GM12878 (cell line): ENCODE results near the gene LEMD1. TPM values are rescaled to one million over a fixed set of nuclear protein-coding genes. Genes with fewer than 3 reads are reported as not detected.

Experiments
- ATAC-seq: fragments of 200-7000 bp; cut with Tn5 transposase; 3 replicates; pipeline ENCODE4 v1.9.1; 2020; ENCODE audit warnings: mild to moderate bottlenecking, moderate library complexity
- BruUV-seq: library from RNA; stranded (reverse); fragments of 400-500 nt; replicated peaks from 2 replicates; lab custom pipeline; 2021; lab: Mats Ljungman, UMichigan
- CTCF ChIA-PET: fragments of 300-600 bp; sonication (Branson Sonifier 250); formaldehyde crosslinking; extraction: SDS; loops from one replicate; lab custom pipeline; 2021; ENCODE audit warnings: inconsistent platforms; lab: Yijun Ruan, JAX
- POLR2A ChIA-PET: fragments of 350-600 bp; formaldehyde crosslinking; extraction: SDS; loops from one replicate; lab custom pipeline; 2021; ENCODE audit warnings: inconsistent platforms; lab: Charles Lee
- RAD21 ChIA-PET: fragments of 300-600 bp; sonication (Branson Sonifier 250); formaldehyde crosslinking; loops from one replicate; lab custom pipeline; 2023; ENCODE audit warnings: antibody characterized with exemption; ENCODE audit not compliant: unreplicated experiment; lab: Charles Lee
- SMC1A ChIA-PET: fragments of 300-600 bp; sonication (Branson Sonifier 250); formaldehyde crosslinking; loops from one replicate; lab custom pipeline; 2023; ENCODE audit not compliant: unreplicated experiment, uncharacterized antibody; lab: Charles Lee
- DNase-seq: peaks from one replicate; pipeline ENCODE4 v3.0.0-alpha.2; 2011; ENCODE audit warnings: low read depth, low spot score
- FAIRE-seq: peaks from 3 replicates; lab custom pipeline; 2011; peaks lifted over from hg19 to GRCh38; lab: Jason Lieb, UNC
- H2AFZ ChIP-seq: 2 replicates; pipeline ENCODE4 v1.6.0; 2011; ENCODE audit warnings: low read depth, low read length, control low read depth; ENCODE audit not compliant: control insufficient read depth
- H3K27ac ChIP-seq: 2 replicates; pipeline ENCODE4 v1.5.1; 2011; ENCODE audit warnings: control low read depth; ENCODE audit not compliant: control insufficient read depth, insufficient read depth
- H3K27me3 ChIP-seq, 2 experiments: replicated peaks in 1 of 2; 2 replicates each; pipeline versions ENCODE4 v1.6.0 to v1.6.1; 2011; ENCODE audit warnings: low read length in 1 of 2; ENCODE audit not compliant: control insufficient read depth in 2 of 2, insufficient read depth in 2 of 2
- H3K36me3 ChIP-seq, 2 experiments: 2 replicates each; pipeline ENCODE4 v1.5.1; 2011; ENCODE audit warnings: low read length in 1 of 2; ENCODE audit not compliant: control insufficient read depth in 2 of 2, insufficient read depth in 2 of 2
- H3K4me1 ChIP-seq: 2 replicates; pipeline ENCODE4 v1.6.1; 2011; ENCODE audit warnings: mild to moderate bottlenecking, low read length, moderate library complexity, mixed read lengths; ENCODE audit not compliant: control insufficient read depth, insufficient read depth
- H3K4me2 ChIP-seq: 2 replicates; pipeline ENCODE4 v1.6.0; 2011; ENCODE audit warnings: control low read depth; ENCODE audit not compliant: control insufficient read depth, insufficient read depth
- H3K4me3 ChIP-seq: fragments of 200-600 bp; sonication (generic); 2 replicates; pipeline ENCODE4 v1.5.1; 2016
- H3K79me2 ChIP-seq: 2 replicates; pipeline ENCODE4 v1.6.0; 2011; ENCODE audit warnings: low read length; ENCODE audit not compliant: control insufficient read depth, insufficient read depth
- H3K9ac ChIP-seq: 2 replicates; pipeline ENCODE4 v1.8.0; 2011; ENCODE audit warnings: low read length, control low read depth, mixed read lengths; ENCODE audit not compliant: control insufficient read depth, insufficient read depth
- H3K9me3 ChIP-seq: replicated peaks from 3 replicates; pipeline ENCODE4 v1.5.1; 2011; ENCODE audit warnings: mild to moderate bottlenecking, low read length; ENCODE audit not compliant: control insufficient read depth, insufficient read depth
- H4K20me1 ChIP-seq: 2 replicates; pipeline ENCODE4 v1.6.0; 2011; ENCODE audit not compliant: control insufficient read depth, insufficient read depth
- CHD1 ChIP-seq: IDR thresholded peaks from 2 replicates; pipeline ENCODE4 v1.6.1; 2012; ENCODE audit warnings: low read depth, low read length, improper control_type of control experiment
- CREB1 ChIP-seq: IDR thresholded peaks from 2 replicates; pipeline ENCODE4 v1.6.1; 2012; ENCODE audit warnings: low read depth, mild to moderate bottlenecking, inconsistent platforms
- IKZF2 ChIP-seq, 2 experiments: fragments of 450-650 bp; IDR thresholded peaks; 2 replicates each; pipeline ENCODE4 v1.6.1; 2017; ENCODE audit warnings: mild to moderate bottlenecking in 2 of 2, moderate library complexity in 2 of 2
- KLF5 ChIP-seq: fragments of 450-650 bp; IDR thresholded peaks from 2 replicates; pipeline ENCODE4 v1.6.1; 2014; ENCODE audit warnings: mild to moderate bottlenecking; ENCODE audit not compliant: partially characterized antibody
- NFIC ChIP-seq: IDR thresholded peaks from 2 replicates; pipeline ENCODE4 v1.6.1; 2012; ENCODE audit warnings: low read depth, mild to moderate bottlenecking, inconsistent platforms, low read length, moderate library complexity
- NRF1 ChIP-seq: conservative IDR thresholded peaks from 2 replicates; pipeline ENCODE4 v1.6.1; 2011; ENCODE audit warnings: mild to moderate bottlenecking, low read depth, low read length, improper control_type of control experiment
- SMC3 ChIP-seq: IDR thresholded peaks from 2 replicates; pipeline ENCODE4 v1.6.1; 2011; ENCODE audit warnings: low read length, improper control_type of control experiment, borderline replicate concordance
- SPI1 ChIP-seq: IDR thresholded peaks from 2 replicates; pipeline ENCODE4 v1.6.1; 2011; ENCODE audit warnings: low read depth, mild to moderate bottlenecking, low read length, moderate library complexity, borderline replicate concordance; ENCODE audit not compliant: insufficient read depth
- TAF1 ChIP-seq: IDR thresholded peaks from 2 replicates; pipeline ENCODE4 v1.6.1; 2011; ENCODE audit warnings: mild to moderate bottlenecking, low read depth, low read length, borderline replicate concordance
- YBX1 ChIP-seq: fragments of 450-650 bp; IDR thresholded peaks from 2 replicates; pipeline ENCODE4 v1.6.1; 2016; ENCODE audit warnings: antibody characterized with exemption
- ZZZ3 ChIP-seq: IDR thresholded peaks from 2 replicates; pipeline ENCODE4 v1.6.1; 2011; ENCODE audit warnings: low read depth; ENCODE audit not compliant: control insufficient read depth, insufficient read length
- WGBS: methylation state at CpG from one replicate; pipeline ENCODE4 v1.1.6; 2016; ENCODE audit warnings: low lambda C conversion rate; ENCODE audit not compliant: insufficient replicate concordance, insufficient coverage; ENCODE audit errors: missing lambda C conversion rate; 5-methylcytosine and 5-hydroxymethylcytosine counted together
- in situ Hi-C: fragments of 300-500 bp; cut with MboI; formaldehyde crosslinking; loops from 9 replicates; pipeline ENCODE4 v1.14.3; 2018; ENCODE audit warnings: mixed read lengths
- intact Hi-C: fragments of 100-400 bp; cut with micrococcal nuclease; formaldehyde crosslinking; loops from one replicate; pipeline ENCODE4 v1.14.2; 2022; ENCODE audit not compliant: unreplicated experiment
- polyA plus RNA-seq, 11 experiments: library from polyadenylated mRNA; depleted of rRNA in 4 of 11; unstranded in 6 of 11; stranded (reverse) in 5 of 11; fragments of >200 nt; fragmentation: Nextera tagmentation in 4 of 11; fragmentation: Illumina TruSeq in 1 of 11; extraction: Ambion mirVana in 4 of 11; extraction: Trizol in 1 of 11; gene quantifications; 1 replicate in 1 of 11; 2 replicates in 10 of 11; pipeline versions ENCODE4 v1.2.1 to v1.2.3, GENCODE V29; 2011 to 2016; ENCODE audit warnings: inconsistent platforms in 2 of 11, missing spikeins in 2 of 11, low read depth in 1 of 11
- total RNA-seq, 4 experiments: library from RNA; depleted of rRNA in 3 of 4; stranded (reverse); fragments of >200 nt in 3 of 4; fragmentation: Illumina TruSeq in 1 of 4; extraction: Trizol in 1 of 4; gene quantifications; 2 replicates each; pipeline versions ENCODE4 v1.2.1 to v1.2.3, GENCODE V29; 2013 to 2021

Gene LEMD1
- total and polyA plus RNA-seq, 10 of the 15 experiments (the other 5 are each of a cell fraction or from before 2014, with no cell fraction given), result 0.19 to 1.2 (median 0.26) TPM; not detected in 7

DNA sequence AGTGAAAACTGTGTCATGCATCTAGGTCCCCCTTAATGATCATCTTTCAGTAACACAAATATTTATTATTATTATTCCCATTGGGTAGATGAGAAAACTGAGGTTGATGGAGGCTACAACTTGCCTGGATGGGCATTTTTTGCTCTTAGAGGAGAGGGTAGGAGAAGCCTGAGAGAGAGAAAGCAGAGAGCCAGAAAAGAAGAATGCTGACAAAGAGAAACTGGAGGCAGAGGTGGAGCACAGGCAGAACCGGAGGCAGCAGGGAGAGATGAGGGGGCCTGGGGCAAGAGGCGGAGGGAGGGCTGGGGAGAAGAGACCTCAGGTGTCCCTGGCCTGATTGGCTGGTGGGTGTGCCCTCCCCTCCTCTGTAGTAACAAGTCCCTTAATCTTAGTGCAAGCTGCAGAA, 29.9 kb upstream of the LEMD1 start (continued):
- TF ChIP-seq SPI1 (no peak), CHD1 (no peak)

DNA sequence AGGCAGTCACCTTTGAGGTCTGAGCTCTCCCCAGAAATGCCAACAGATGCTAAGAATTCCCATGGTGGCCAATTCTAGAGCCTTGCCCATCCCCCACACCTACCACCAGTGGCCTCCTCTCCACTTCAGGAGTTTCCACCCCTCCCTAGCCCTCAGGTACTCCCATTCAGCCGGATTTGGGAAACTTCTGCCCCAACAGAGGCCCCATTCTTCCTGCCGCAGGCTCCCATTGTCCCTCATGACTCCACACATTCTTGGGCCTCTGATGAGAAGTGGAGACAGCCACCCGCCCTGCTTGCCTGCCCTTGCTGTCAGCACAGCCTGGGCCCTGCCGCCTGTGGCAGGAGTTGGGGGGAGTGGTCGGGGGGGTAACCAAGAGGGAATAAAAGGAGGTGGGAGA, 29.3 kb upstream of the LEMD1 start:
- H3K27me3 ChIP-seq, result peaks cover 9 to 14% of the 10 kb centered on the region in 2 experiments; a peak in 3 of 4 replicates
- POLR2A ChIA-PET, result no interaction called here
- no peak for DNase-seq

DNA sequence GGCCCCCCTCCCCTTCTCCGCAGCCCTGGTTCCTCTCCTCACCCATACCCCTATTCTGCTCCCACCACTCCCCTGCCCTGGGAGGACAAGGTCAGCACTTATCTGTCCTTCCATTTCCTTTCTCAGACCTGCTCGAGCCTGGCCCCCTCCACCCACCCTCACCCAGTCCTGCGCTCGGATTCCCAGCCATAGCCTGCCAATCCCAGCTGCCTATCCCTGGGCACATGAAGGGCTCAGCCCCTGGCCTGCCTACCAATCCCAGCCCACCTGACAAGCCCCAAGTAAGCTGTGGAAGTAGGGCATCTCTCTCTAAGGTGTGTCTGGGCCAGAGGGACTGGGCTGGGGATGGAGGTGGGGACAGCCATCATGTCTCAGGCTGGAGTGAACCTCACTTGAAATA, 28.6 kb upstream of the LEMD1 start:
- no peaks in the 10 kb centered on the region; the same call in 1 of the 2 replicates for H4K20me1 ChIP-seq
- H3K79me2 ChIP-seq, result no peaks in the 10 kb centered on the region
- no TSS peak for BruUV-seq
- 15% methylated on average over 3 of the region's 4 CpGs for WGBS
- H2AFZ ChIP-seq, result no peak overlapping the region
- intact Hi-C loops, result no loop called here
- FAIRE-seq (no peak), DNase-seq (no peak), ATAC-seq (no peak)
- in situ Hi-C loops, result no loop called here
- no peak overlapping the region for H3K9ac ChIP-seq
- H3K27ac ChIP-seq, result no peak overlapping the region
- H3K4me2 ChIP-seq, result no peak overlapping the region
- H3K27me3 ChIP-seq, result peaks cover 7 to 10% of the 10 kb centered on the region in 2 experiments; a peak in 3 of 4 replicates
- no peaks in the 10 kb centered on the region for H3K36me3 ChIP-seq
- peaks cover 5% of the 10 kb centered on the region; the same call in 1 of the 2 replicates for H3K4me1 ChIP-seq
- no peaks in the 10 kb centered on the region for H3K9me3 ChIP-seq
- no peak overlapping the region for H3K4me3 ChIP-seq
- ChIA-PET POLR2A (interaction anchor here (1.7 kb wide), 1 partner anchor 10 kb away, joined by 10 read pairs; no protein-coding TSS in a partner anchor), RAD21 (interaction anchor here (1.0 to 5.0 kb wide), 5 partner anchors 9 to 54 kb away, joined by 3 to 36 read pairs (median 9); no protein-coding TSS in a partner anchor), SMC1A (interaction anchor here (0.9 to 1.9 kb wide), 4 partner anchors 24 to 74 kb away, joined by 3 to 6 read pairs (median 3); no protein-coding TSS in a partner anchor), CTCF (interaction anchor here (0.6 to 3.9 kb wide), 10 partner anchors 9 to 177 kb away, joined by 3 to 18 read pairs (median 5); no protein-coding TSS in a partner anchor)
- no peak for TF ChIP-seq YBX1
- TF ChIP-seq NRF1, result no peak
- TF ChIP-seq KLF5, result no peak
- TF ChIP-seq TAF1, result no peak
- TF ChIP-seq ZZZ3, result no peak

More for the DNA sequence above, 29.3 kb upstream of the LEMD1 start:
- Histone ChIP-seq H3K27ac (no peak overlapping the region), H4K20me1 (no peaks in the 10 kb centered on the region; the same call in 1 of the 2 replicates), H3K36me3 (no peaks in the 10 kb centered on the region), H2AFZ (no peak overlapping the region), H3K79me2 (no peaks in the 10 kb centered on the region), H3K4me2 (no peak overlapping the region), H3K4me3 (no peak overlapping the region), H3K4me1 (peaks cover 5% of the 10 kb centered on the region; the same call in 1 of the 2 replicates), H3K9ac (no peak overlapping the region), H3K9me3 (no peaks in the 10 kb centered on the region)
- BruUV-seq, result no TSS peak
- TF ChIP-seq CREB1 (no peak), SMC3 (no peak), NFIC (no peak), IKZF2 (IDR thresholded peaks at IDR 0.05) (no peak)
- ChIA-PET RAD21 (interaction anchor here (2.1 kb wide), 1 partner anchor 10 kb away, joined by 10 read pairs; no protein-coding TSS in a partner anchor), CTCF (interaction anchor here (0.7 to 3.9 kb wide), 4 partner anchors 20 to 55 kb away, joined by 3 to 18 read pairs (median 10); no protein-coding TSS in a partner anchor), SMC1A (interaction anchor here (0.9 kb wide), 2 partner anchors 27 to 55 kb away, joined by 3 read pairs; no protein-coding TSS in a partner anchor)
- whole genome bisulfite sequencing, result 13% methylated on average over 5 of the region's 5 CpGs
- FAIRE-seq (no peak), ATAC-seq (no peak)
- intact Hi-C loops, result no loop called here
- in situ Hi-C loops, result no loop called here
